ENCODE results near the gene NOS2.
"Not testable (repeated sequence)": the region's sequence is repeated elsewhere in the genome, so short reads cannot be mapped to it uniquely, and the experiment has no call there.

NOS2 gene

GRCh38 chr17:27753726-27754125, 46.6 kb downstream of the NOS2 start:
- FAIRE-seq, result not testable (repeated sequence)

GRCh38 chr17:27752831-27753619, 47.3 kb downstream of the NOS2 start:
- FAIRE-seq, result not testable (repeated sequence)

GRCh38 chr17:27751622-27752490, 48.5 kb downstream of the NOS2 start:
- no peak for FAIRE-seq

- no peak for FAIRE-seq
These were observed 49.2 kb downstream of the NOS2 start for GRCh38 chr17:27751166-27751565.

DNA sequence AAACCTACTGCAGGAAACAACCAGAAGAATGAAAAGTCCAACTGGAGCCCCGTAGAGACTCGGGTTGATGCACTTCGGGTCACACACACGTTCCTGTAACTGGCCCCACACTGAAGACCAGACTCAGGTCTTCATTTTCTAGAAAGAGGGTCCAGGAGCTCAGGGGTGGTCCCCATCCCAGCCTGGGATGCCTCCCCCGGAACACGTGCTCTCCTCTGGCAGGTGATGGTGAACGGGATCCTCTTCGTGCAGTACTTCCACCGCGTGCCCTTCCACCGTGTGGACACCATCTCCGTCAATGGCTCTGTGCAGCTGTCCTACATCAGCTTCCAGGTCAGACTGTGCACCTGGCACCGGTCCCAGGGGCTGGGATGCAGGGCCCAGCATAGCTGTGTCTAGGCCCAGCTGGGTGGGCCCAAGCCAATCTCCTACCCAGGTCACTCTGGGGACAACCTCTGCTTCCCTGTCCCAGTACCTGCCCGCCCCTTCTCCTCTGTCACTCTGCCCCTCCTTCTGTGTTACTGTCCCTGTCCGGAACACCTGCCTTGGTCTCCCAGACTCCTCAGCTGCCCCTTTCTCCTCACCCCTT, 50.7 kb downstream of the NOS2 start:
- FAIRE-seq, result not testable (repeated sequence)

DNA sequence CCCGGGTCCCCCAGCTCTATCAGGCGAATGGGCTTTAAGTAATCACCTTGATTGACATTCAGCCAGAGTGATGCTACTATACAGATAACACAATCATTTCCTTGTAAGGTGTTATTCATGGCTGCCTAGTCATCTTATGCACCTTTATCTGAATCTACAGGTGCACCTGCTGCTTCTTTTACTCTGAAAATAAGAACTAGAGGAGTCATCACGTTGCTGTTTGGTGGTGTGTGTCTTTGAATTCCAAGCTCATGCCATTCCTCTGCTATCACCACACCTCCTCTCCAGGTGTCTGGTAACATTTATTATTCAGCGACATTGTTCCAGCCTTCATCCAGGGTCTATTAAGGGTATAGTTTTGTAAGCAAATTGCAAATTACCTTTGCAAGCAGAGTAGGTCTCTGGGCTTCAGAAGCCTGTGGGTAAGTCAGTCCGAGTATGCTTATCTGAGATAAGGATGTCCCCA, 51.9 kb downstream of the NOS2 start:
- FAIRE-seq, result no peak

DNA sequence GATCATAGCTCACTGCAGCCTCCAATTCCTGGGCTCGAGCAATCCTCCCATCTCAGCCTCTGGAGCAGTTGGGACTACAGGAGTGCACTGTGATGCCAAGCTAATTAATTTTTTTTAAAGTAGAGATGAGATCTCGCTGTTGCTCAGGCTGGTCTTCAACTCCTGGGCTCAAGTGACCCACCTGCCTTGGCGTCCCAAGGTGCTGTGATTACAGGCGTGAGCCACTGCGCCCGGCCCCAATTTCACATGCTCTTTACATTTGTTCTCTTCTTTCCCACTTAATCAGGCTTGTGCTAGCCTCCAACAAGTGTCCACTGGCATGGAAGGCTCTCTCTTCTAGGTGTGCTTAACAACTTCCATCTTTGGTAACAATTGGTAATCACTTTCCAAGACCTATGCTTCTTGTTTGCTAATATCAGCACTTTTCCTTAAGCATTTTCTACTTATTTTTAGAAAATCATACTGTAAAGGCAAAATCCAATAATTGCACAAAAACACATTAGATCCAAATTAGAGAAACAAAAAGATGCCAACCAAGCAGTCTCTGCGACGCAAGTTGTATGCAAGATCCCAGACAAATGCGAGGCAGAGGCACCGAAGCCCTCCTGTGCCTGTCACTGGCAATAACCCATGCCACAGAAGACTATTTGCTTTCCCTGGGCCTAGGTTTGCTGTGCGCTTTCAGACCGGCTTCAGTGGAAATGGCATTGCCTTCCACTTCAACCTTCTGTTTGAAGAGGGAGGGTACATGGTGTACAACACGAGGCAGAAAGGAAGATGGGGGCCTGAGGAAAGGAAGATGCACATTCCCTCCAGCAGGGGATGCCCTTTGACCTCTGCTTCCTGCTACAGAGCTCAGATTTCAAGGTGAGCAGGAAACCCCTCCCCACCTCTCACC, 52.6 kb downstream of the NOS2 start:
- FAIRE-seq, result no peak

- FAIRE-seq, result no peak
These were observed 53.4 kb downstream of the NOS2 start for GRCh38 chr17:27746881-27747280.

- FAIRE-seq, result not testable (repeated sequence)
These were observed 54.0 kb downstream of the NOS2 start for GRCh38 chr17:27746320-27746719.

GRCh38 chr17:27745207-27745830, 55.0 kb downstream of the NOS2 start:
- not testable (repeated sequence) for FAIRE-seq

DNA sequence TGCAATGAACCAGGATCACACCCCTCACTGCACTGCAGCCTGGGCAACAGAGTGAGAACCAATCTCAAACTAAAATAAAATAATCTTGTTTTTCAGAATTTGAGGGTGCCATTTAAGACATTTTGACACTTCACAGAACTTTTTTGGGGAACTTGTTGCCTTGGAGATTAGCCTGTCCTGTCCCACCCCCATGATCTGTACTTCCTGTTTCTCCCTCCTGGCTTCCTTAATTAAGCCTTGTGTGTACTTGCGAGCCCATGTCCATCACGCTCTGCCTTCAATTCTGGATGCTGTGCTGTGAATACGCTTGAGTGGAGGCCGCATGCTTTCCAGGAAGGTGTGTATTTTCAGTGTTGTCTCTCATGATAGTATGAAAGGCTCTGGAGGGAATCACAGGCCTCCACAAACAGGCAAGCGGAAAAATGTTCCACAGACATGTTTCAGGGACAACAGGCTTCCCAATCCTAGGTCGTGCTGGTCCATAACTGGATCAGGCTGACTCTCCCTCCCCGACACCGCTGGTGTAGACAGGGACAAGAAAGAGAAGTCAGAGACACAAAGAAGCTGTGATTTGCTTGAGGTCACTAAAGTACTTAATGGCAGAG, 56.9 kb downstream of the NOS2 start:
- no peak for FAIRE-seq

- no peak for FAIRE-seq
These were observed 58.3 kb downstream of the NOS2 start for GRCh38 chr17:27741971-27742575.

GRCh38 chr17:27741361-27741861, 58.9 kb downstream of the NOS2 start:
- no peak for FAIRE-seq

- not testable (repeated sequence) for FAIRE-seq
These were observed 59.8 kb downstream of the NOS2 start for GRCh38 chr17:27740541-27740940.

DNA sequence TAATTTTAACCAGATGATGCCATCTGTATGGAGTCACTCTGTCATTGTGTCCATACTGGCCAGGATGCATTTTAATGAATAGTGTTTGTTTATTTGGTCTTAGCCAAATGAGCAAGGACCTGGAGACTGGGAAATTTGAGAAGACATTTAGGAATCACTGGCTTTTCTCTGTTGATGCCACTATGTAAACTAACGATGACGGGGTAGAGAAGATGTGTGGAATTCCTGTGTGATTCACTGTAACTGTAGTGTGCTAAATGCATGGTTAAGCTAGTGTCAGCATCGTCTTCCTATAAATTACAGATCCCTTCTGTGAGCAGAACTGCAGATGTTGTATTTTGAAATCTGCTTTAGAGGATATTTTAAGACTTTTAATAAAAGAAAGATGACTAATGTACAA, 66.6 kb downstream of the NOS2 start:
- FAIRE-seq, result no peak

GRCh38 chr17:27732746-27733145, 67.6 kb downstream of the NOS2 start:
- FAIRE-seq, result not testable (repeated sequence)

DNA sequence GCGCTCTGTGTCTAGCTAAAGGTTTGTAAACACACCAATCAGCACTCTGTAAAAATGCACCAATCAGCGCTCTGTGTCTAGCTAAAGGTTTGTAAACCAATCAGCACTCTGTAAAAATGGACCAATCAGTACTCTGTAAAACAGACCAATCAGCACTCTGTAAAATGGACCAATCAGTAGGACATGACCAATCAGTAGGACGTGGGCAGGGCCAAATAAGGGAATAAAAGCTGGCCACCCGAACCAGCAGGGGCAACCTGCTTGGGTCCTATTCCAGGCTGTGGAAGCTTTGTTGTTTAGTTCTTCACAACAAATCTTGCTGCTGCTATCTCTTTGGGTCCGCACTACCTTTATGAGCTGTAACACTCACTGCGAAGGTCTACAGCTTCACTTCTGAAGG, 74.3 kb downstream of the NOS2 start:
- not testable (repeated sequence) for FAIRE-seq

- FAIRE-seq, result no peak
These were observed 78.5 kb downstream of the NOS2 start for GRCh38 chr17:27721797-27722196.

Data from A204.1 (cell line).